Measurements from ENCODE around the gene TENT5C. TPM values are rescaled to one million over a fixed set of nuclear protein-coding genes. Genes with fewer than 3 reads are reported as not detected.

TENT5C gene
- total RNA-seq, 4 donors from 2014 or later = 2.3 to 22.1 (median 5.1) TPM

DNA sequence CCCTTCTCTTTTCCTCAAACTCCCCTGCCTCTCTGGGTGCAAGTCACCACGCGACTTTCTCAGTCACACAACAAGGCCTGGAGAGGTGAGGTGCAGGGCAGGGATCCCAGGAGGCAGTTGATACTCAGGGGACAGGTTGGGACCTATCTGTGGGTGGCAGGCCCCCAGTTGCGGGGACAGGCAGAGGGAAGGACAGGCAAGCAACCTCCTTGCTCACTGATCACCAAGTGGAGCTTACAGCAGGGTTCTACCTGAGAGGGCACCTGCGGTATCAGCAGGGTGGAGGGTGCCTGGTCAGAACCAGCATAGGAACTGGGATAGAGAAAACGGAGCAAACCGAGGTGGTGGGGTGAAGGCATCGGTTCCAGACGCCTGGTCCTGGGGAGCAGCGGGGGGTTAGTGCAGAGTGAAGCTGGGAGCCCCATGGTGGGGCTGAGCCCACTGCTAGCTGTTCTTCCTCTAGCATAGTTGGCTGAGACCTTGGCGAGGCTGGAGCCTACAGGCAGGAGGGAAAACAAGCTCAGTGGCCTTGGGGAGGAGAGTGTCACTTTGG, 24.4 kb upstream of the TENT5C start:
- Histone ChIP-seq H3K27me3 (no peaks in the 10 kb centered on the region), H3K27ac (no peak overlapping the region), H3K4me1 (no peaks in the 10 kb centered on the region), H3K4me3 (no peak overlapping the region), H3K36me3 (no peaks in the 10 kb centered on the region), H3K9me3 (no peaks in the 10 kb centered on the region)
- intact Hi-C loops (cut with DNase I; ENCODE audit: low total_unique reads) = no loop called here
- TF ChIP-seq, protein P1, sequence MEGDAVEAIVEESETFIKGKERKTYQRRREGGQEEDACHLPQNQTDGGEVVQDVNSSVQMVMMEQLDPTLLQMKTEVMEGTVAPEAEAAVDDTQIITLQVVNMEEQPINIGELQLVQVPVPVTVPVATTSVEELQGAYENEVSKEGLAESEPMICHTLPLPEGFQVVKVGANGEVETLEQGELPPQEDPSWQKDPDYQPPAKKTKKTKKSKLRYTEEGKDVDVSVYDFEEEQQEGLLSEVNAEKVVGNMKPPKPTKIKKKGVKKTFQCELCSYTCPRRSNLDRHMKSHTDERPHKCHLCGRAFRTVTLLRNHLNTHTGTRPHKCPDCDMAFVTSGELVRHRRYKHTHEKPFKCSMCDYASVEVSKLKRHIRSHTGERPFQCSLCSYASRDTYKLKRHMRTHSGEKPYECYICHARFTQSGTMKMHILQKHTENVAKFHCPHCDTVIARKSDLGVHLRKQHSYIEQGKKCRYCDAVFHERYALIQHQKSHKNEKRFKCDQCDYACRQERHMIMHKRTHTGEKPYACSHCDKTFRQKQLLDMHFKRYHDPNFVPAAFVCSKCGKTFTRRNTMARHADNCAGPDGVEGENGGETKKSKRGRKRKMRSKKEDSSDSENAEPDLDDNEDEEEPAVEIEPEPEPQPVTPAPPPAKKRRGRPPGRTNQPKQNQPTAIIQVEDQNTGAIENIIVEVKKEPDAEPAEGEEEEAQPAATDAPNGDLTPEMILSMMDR (IDR thresholded peaks at IDR 0.05) = no peak
- no peak for TF ChIP-seq POLR2A (IDR thresholded peaks at IDR 0.05)
- no peak for DNase-seq

DNA sequence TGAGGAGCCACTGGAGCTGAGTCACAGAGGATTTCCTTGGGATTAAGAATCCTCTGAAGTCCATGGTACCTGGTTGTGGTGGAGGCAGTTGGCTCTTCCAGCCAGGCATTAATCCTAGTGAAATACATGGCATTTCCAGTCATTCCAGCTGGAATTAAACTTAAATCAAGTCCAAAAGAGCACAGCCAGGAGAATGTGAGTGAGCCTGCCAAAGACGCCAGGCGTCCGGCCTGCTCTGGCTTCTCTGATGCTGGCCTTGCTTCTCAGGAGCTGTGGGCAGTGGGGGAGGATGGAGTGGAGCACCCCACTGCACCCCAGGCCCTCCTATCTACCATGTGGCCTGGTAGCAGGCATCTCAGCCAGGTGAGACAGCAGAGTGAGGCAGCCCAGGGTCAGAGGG, 23.4 kb upstream of the TENT5C start:
- no peaks in the 10 kb centered on the region for H3K9me3 ChIP-seq
- H3K4me1 ChIP-seq = no peaks in the 10 kb centered on the region
- no peak overlapping the region for H3K27ac ChIP-seq
- no peaks in the 10 kb centered on the region for H3K36me3 ChIP-seq
- intact Hi-C loops (cut with DNase I; ENCODE audit: low total_unique reads) = no loop called here
- DNase-seq = no peak
- no peak overlapping the region for H3K4me3 ChIP-seq
- TF ChIP-seq, protein P1 (IDR thresholded peaks at IDR 0.05) = no peak
- no peak for TF ChIP-seq POLR2A (IDR thresholded peaks at IDR 0.05)
- no peaks in the 10 kb centered on the region for H3K27me3 ChIP-seq

GRCh38 chr1:117583247-117583646, 22.6 kb upstream of the TENT5C start:
- H3K4me1 ChIP-seq = no peaks in the 10 kb centered on the region
- no peak overlapping the region for H3K27ac ChIP-seq
- no peaks in the 10 kb centered on the region for H3K36me3 ChIP-seq
- no peaks in the 10 kb centered on the region for H3K9me3 ChIP-seq
- intact Hi-C loops (cut with DNase I; ENCODE audit: low total_unique reads) = no loop called here
- no peak for TF ChIP-seq POLR2A (IDR thresholded peaks at IDR 0.05)
- no peaks in the 10 kb centered on the region for H3K27me3 ChIP-seq
- no peak for DNase-seq
- no peak overlapping the region for H3K4me3 ChIP-seq

DNA sequence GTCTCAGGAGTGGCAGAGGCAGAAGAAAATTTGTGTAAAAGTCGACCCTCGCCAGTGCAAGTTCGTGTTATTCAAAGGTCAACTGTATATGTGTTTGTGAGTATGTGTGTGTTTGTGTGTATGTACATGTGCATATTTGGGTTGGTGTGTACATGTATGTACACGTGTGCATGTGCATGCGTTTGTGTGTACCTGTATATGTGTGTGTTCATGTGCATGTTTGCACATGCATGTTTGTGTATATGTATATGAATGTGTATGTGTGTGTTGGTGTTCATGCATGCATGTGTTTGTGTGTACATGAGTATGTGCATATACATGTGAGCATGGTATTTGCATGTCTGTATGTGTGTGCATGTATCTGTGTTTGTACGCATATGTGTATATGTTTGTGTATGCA, 21.7 kb upstream of the TENT5C start:
- H3K4me1 ChIP-seq = no peaks in the 10 kb centered on the region
- H3K36me3 ChIP-seq = no peaks in the 10 kb centered on the region
- no peaks in the 10 kb centered on the region for H3K9me3 ChIP-seq
- no peak for TF ChIP-seq POLR2A (IDR thresholded peaks at IDR 0.05)
- TF ChIP-seq, protein P1 (IDR thresholded peaks at IDR 0.05) = no peak
- no peak overlapping the region for H3K27ac ChIP-seq
- H3K4me3 ChIP-seq = no peak overlapping the region
- intact Hi-C loops (cut with DNase I; ENCODE audit: low total_unique reads) = no loop called here
- H3K27me3 ChIP-seq = no peaks in the 10 kb centered on the region
- no peak for DNase-seq

DNA sequence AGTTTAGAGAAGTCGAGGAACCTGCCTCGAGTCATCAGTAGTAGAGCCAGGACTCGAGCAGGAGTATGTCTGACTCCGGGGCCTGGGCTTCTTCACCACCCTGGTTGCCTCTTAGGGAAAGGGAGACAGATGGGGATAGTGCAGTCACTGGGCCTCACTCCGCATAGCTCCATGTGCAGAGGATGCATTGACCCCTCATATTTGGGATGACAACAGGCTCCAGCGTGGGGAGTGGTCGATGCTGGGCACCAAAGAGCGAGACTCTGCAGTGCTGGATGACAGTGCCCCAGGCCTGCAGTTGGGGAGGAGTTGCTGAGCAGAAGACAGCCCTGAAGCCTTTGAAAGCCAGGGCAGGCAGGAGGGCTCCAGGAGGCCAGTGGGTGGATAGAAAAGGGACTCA, 20.8 kb upstream of the TENT5C start:
- no peaks in the 10 kb centered on the region for H3K4me1 ChIP-seq
- DNase-seq = no peak
- no peak overlapping the region for H3K4me3 ChIP-seq
- H3K36me3 ChIP-seq = no peaks in the 10 kb centered on the region
- H3K9me3 ChIP-seq = no peaks in the 10 kb centered on the region
- intact Hi-C loops (cut with DNase I; ENCODE audit: low total_unique reads) = no loop called here
- H3K27me3 ChIP-seq = no peaks in the 10 kb centered on the region
- no peak overlapping the region for H3K27ac ChIP-seq
- TF ChIP-seq POLR2A (IDR thresholded peaks at IDR 0.05) = no peak
- TF ChIP-seq, protein P1 (IDR thresholded peaks at IDR 0.05) = no peak

DNA sequence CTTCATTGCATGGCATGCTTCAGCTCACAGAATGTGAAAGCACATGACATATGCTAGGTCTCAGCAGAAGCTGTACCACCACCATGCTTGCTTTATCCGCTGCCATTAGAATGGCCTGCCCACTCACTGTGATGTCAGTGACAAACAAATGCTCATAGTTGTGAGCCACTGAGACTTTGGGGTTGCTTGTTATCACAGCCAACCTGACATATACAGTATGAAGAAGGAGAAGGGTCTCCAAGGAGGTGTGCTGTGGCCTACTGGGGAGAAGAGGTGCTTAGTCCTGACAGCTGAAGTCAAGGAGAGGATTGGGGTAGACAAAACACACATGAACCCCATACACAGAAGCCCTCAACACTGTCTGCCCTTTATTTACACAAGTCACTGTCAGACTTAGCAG, 19.5 kb upstream of the TENT5C start:
- Histone ChIP-seq H3K36me3 (no peaks in the 10 kb centered on the region), H3K4me3 (no peak overlapping the region), H3K9me3 (no peaks in the 10 kb centered on the region), H3K27me3 (no peaks in the 10 kb centered on the region), H3K4me1 (no peaks in the 10 kb centered on the region), H3K27ac (no peak overlapping the region)
- no peak for DNase-seq
- TF ChIP-seq, protein P1 (IDR thresholded peaks at IDR 0.05) = no peak
- no peak for TF ChIP-seq POLR2A (IDR thresholded peaks at IDR 0.05)
- intact Hi-C loops (cut with DNase I; ENCODE audit: low total_unique reads) = no loop called here
